ENCODE results near the gene NOL9.

The NOL9 gene

DNA sequence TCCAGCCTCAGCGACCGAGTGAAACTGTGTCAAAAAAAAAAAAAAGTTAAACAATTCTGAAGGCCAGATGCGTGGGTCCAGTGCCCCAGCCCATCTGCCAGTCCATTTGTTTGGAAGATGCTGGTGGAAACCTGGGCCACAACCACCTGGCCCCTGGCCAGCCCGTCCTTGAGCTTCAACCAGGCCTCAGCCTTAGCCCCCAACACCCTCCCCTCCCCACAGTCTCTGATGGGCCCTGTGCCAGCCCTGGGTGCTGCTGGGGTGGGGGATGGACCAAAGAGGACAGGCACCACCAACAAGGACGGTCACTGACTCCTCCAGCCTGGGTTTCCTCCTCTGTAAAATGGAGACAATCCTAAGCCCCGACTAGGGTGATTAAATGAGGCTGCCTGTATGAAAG lies 43.3 kb downstream of the NOL9 start:
- DNase-seq: no peak
- H3K9me3 ChIP-seq (ENCODE audit: control insufficient read depth, low read length): no peaks in the 10 kb centered on the region
- H4K91ac ChIP-seq (ENCODE audit: low read length): no peak overlapping the region
- H3K23ac ChIP-seq (ENCODE audit: low read length in 2 of 2): no peak overlapping the region
- H2BK15ac ChIP-seq (ENCODE audit: low read depth, poor library complexity, severe bottlenecking): no peak overlapping the region
- no peak overlapping the region for H3K27ac ChIP-seq (ENCODE audit: low read length, poor library complexity, severe bottlenecking)
- no peak overlapping the region for H3K9ac ChIP-seq (ENCODE audit: low read length)
- H3K4me2 ChIP-seq (ENCODE audit: low read length, poor library complexity, severe bottlenecking): no peak overlapping the region
- no peak overlapping the region for H2BK120ac ChIP-seq (ENCODE audit: low read depth, low read length)
- H3K27me3 ChIP-seq (ENCODE audit: control insufficient read depth in 1 of 2, insufficient read depth in 1 of 2, low read length in 2 of 2): peaks cover 0 to 22% of the 10 kb centered on the region in 2 experiments
- H4K8ac ChIP-seq (ENCODE audit: low read length): no peak overlapping the region
- H2BK12ac ChIP-seq (ENCODE audit: low read length in 2 of 2): no peak overlapping the region
- 77% methylated on average over 5 of the region's 6 CpGs for WGBS
- peaks cover 10% of the 10 kb centered on the region for H3K4me1 ChIP-seq (ENCODE audit: control insufficient read depth, insufficient read depth, low read depth, low read length)
- H2AK5ac ChIP-seq (ENCODE audit: low read length, severe bottlenecking): no peak overlapping the region
- no peak overlapping the region for H3K14ac ChIP-seq (ENCODE audit: low read length in 2 of 2)
- H2AFZ ChIP-seq (ENCODE audit: low read depth, low read length): no peak overlapping the region
- H3K4ac ChIP-seq (ENCODE audit: low read depth in 1 of 2, low read length in 2 of 2): no peak overlapping the region
- H3K4me3 ChIP-seq (ENCODE audit: insufficient read depth in 1 of 2, low read depth in 1 of 2, low read length in 2 of 2): no peak overlapping the region
- H2BK5ac ChIP-seq (ENCODE audit: low read depth, low read length, poor library complexity, severe bottlenecking): no peak overlapping the region
- H3K36me3 ChIP-seq (ENCODE audit: control insufficient read depth in 1 of 2, insufficient read depth in 2 of 2, low read depth in 1 of 2, low read length in 2 of 2): no peaks in the 10 kb centered on the region
- H3K18ac ChIP-seq (ENCODE audit: low read depth in 1 of 2, low read length in 2 of 2): no peak overlapping the region
- H3K79me1 ChIP-seq (replicated peaks; ENCODE audit: low read length, poor library complexity, severe bottlenecking): no peaks in the 10 kb centered on the region

DNA sequence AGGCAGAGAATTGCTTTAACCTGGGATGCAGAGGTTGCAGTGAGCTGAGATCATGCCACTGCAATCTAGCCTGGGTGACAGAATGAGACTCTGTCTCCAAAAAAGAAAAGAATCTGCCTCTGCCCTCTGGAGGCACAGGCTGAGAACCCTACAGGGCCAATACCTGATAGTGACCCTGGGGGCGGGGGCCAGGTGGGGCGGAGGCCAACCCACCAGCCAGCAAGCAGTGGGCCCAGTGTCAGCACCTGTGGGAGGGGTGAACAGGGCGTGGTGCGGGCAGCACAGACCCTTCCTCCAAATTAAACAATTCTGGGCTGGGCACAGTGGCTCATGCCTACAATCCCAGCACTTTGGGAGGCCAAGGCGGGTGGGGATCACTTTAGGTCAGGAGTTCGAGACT lies 43.8 kb downstream of the NOL9 start:
- H3K79me1 ChIP-seq (replicated peaks; ENCODE audit: low read length, poor library complexity, severe bottlenecking): no peaks in the 10 kb centered on the region
- H3K4ac ChIP-seq (ENCODE audit: low read depth in 1 of 2, low read length in 2 of 2): no peak overlapping the region
- no peak overlapping the region for H2BK15ac ChIP-seq (ENCODE audit: low read depth, poor library complexity, severe bottlenecking)
- H2BK5ac ChIP-seq (ENCODE audit: low read depth, low read length, poor library complexity, severe bottlenecking): no peak overlapping the region
- no peak overlapping the region for H3K4me3 ChIP-seq (ENCODE audit: insufficient read depth in 1 of 2, low read depth in 1 of 2, low read length in 2 of 2)
- no peak overlapping the region for H3K27ac ChIP-seq (ENCODE audit: low read length, poor library complexity, severe bottlenecking)
- no peak overlapping the region for H3K23ac ChIP-seq (ENCODE audit: low read length in 2 of 2)
- H2AFZ ChIP-seq (ENCODE audit: low read depth, low read length): no peak overlapping the region
- H3K14ac ChIP-seq (ENCODE audit: low read length in 2 of 2): no peak overlapping the region
- H3K27me3 ChIP-seq (ENCODE audit: control insufficient read depth in 1 of 2, insufficient read depth in 1 of 2, low read length in 2 of 2): peaks cover 0 to 25% of the 10 kb centered on the region in 2 experiments
- DNase-seq: no peak
- H2AK5ac ChIP-seq (ENCODE audit: low read length, severe bottlenecking): no peak overlapping the region
- H3K4me2 ChIP-seq (ENCODE audit: low read length, poor library complexity, severe bottlenecking): no peak overlapping the region
- H2BK12ac ChIP-seq (ENCODE audit: low read length in 2 of 2): no peak overlapping the region
- no peak overlapping the region for H2BK120ac ChIP-seq (ENCODE audit: low read depth, low read length)
- peaks cover 8% of the 10 kb centered on the region for H3K4me1 ChIP-seq (ENCODE audit: control insufficient read depth, insufficient read depth, low read depth, low read length)
- H3K9me3 ChIP-seq (ENCODE audit: control insufficient read depth, low read length): no peaks in the 10 kb centered on the region
- no peak overlapping the region for H3K18ac ChIP-seq (ENCODE audit: low read depth in 1 of 2, low read length in 2 of 2)
- H4K91ac ChIP-seq (ENCODE audit: low read length): no peak overlapping the region
- no peaks in the 10 kb centered on the region for H3K36me3 ChIP-seq (ENCODE audit: control insufficient read depth in 1 of 2, insufficient read depth in 2 of 2, low read depth in 1 of 2, low read length in 2 of 2)
- WGBS: 95% methylated on average over 5 of the region's 6 CpGs
- H4K8ac ChIP-seq (ENCODE audit: low read length): no peak overlapping the region
- no peak overlapping the region for H3K9ac ChIP-seq (ENCODE audit: low read length)

DNA sequence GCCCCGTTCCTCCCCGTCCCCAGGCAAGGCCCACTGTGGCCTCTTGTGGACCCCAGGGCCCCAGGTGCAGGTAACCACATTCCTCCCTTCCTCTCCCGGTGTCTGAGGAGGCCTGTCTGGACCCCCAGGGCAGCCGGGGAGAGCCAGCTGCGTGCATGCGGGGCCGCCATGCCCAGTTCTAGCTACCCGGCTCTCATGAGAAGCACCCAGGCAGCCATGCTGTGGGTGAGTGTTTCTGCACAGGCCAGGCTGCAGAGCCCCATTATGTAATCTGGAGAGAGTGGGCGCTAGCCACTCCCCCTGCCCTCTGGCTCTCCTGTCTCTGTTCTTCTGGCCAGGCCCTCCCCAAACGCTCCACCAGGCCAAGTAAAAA lies 44.4 kb downstream of the NOL9 start:
- Histone ChIP-seq H2BK15ac (ENCODE audit: low read depth, poor library complexity, severe bottlenecking) (no peak overlapping the region), H3K36me3 (ENCODE audit: control insufficient read depth in 1 of 2, insufficient read depth in 2 of 2, low read depth in 1 of 2, low read length in 2 of 2) (no peaks in the 10 kb centered on the region), H2BK120ac (ENCODE audit: low read depth, low read length) (no peak overlapping the region), H3K23ac (ENCODE audit: low read length in 2 of 2) (no peak overlapping the region), H3K4me2 (ENCODE audit: low read length, poor library complexity, severe bottlenecking) (no peak overlapping the region), H4K91ac (ENCODE audit: low read length) (no peak overlapping the region), H3K14ac (ENCODE audit: low read length in 2 of 2) (no peak overlapping the region), H2AK5ac (ENCODE audit: low read length, severe bottlenecking) (no peak overlapping the region), H2BK5ac (ENCODE audit: low read depth, low read length, poor library complexity, severe bottlenecking) (no peak overlapping the region), H3K27ac (ENCODE audit: low read length, poor library complexity, severe bottlenecking) (no peak overlapping the region), H2BK12ac (ENCODE audit: low read length in 2 of 2) (no peak overlapping the region), H3K4me1 (ENCODE audit: control insufficient read depth, insufficient read depth, low read depth, low read length) (peaks cover 8% of the 10 kb centered on the region), H4K8ac (ENCODE audit: low read length) (no peak overlapping the region), H3K4me3 (ENCODE audit: insufficient read depth in 1 of 2, low read depth in 1 of 2, low read length in 2 of 2) (no peak overlapping the region), H3K9me3 (ENCODE audit: control insufficient read depth, low read length) (no peaks in the 10 kb centered on the region), H2AFZ (ENCODE audit: low read depth, low read length) (no peak overlapping the region), H3K9ac (ENCODE audit: low read length) (no peak overlapping the region), H3K79me1 (replicated peaks; ENCODE audit: low read length, poor library complexity, severe bottlenecking) (no peaks in the 10 kb centered on the region), H3K4ac (ENCODE audit: low read depth in 1 of 2, low read length in 2 of 2) (no peak overlapping the region), H3K18ac (ENCODE audit: low read depth in 1 of 2, low read length in 2 of 2) (no peak overlapping the region), H3K27me3 (ENCODE audit: control insufficient read depth in 1 of 2, insufficient read depth in 1 of 2, low read length in 2 of 2) (peaks cover 0 to 30% of the 10 kb centered on the region in 2 experiments)
- DNase-seq: no peak
- WGBS: 89% methylated on average over 10 of the region's 10 CpGs

DNA sequence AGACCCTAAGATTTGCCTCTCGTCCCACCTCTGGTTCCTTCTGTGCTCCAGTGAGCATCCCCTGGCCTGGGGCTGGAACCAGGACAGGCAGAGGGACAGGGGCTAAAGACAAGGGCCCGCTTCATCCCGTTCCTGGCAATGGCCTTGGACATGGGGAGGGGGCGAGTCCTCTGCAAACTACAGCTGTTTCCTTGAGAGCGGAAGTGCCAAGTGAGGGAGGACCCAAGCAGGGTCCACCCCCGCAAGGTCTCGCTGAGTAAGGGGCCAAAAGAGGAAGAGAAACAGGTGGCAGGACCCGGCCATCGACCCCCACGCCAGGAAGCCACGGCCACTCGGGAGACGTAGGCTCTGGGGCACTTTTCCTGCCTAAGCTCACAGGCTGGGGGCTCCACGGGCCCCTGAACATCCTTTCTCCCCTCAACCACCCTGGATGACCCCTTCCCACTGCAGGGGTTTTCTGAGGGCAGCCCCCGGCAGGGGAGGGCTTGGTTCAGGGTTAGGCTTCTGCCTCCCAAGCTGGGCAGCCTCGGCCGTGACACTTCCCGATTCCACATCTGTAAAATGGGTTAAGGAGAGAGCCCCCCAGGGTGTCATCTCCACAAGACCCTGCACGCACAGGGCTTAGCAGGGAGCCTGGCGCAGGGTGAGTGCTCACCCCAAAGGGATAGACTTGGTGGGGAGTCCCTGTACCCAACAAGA lies 44.9 kb downstream of the NOL9 start:
- Histone ChIP-seq H3K79me1 (replicated peaks; ENCODE audit: low read length, poor library complexity, severe bottlenecking) (no peaks in the 10 kb centered on the region), H4K91ac (ENCODE audit: low read length) (no peak overlapping the region), H3K4me3 (ENCODE audit: insufficient read depth in 1 of 2, low read depth in 1 of 2, low read length in 2 of 2) (no peak overlapping the region), H2BK12ac (ENCODE audit: low read length in 2 of 2) (no peak overlapping the region), H2BK120ac (ENCODE audit: low read depth, low read length) (no peak overlapping the region), H3K14ac (ENCODE audit: low read length in 2 of 2) (no peak overlapping the region), H2AK5ac (ENCODE audit: low read length, severe bottlenecking) (no peak overlapping the region), H3K18ac (ENCODE audit: low read depth in 1 of 2, low read length in 2 of 2) (no peak overlapping the region), H3K27me3 (ENCODE audit: control insufficient read depth in 1 of 2, insufficient read depth in 1 of 2, low read length in 2 of 2) (peaks cover 0 to 30% of the 10 kb centered on the region in 2 experiments), H3K23ac (ENCODE audit: low read length in 2 of 2) (no peak overlapping the region), H3K9ac (ENCODE audit: low read length) (no peak overlapping the region), H3K27ac (ENCODE audit: low read length, poor library complexity, severe bottlenecking) (no peak overlapping the region), H4K8ac (ENCODE audit: low read length) (no peak overlapping the region), H2BK5ac (ENCODE audit: low read depth, low read length, poor library complexity, severe bottlenecking) (no peak overlapping the region), H2BK15ac (ENCODE audit: low read depth, poor library complexity, severe bottlenecking) (no peak overlapping the region), H3K4me2 (ENCODE audit: low read length, poor library complexity, severe bottlenecking) (no peak overlapping the region), H3K4me1 (ENCODE audit: control insufficient read depth, insufficient read depth, low read depth, low read length) (peaks cover 8% of the 10 kb centered on the region), H3K9me3 (ENCODE audit: control insufficient read depth, low read length) (no peaks in the 10 kb centered on the region), H3K36me3 (ENCODE audit: control insufficient read depth in 1 of 2, insufficient read depth in 2 of 2, low read depth in 1 of 2, low read length in 2 of 2) (no peaks in the 10 kb centered on the region), H2AFZ (ENCODE audit: low read depth, low read length) (no peak overlapping the region), H3K4ac (ENCODE audit: low read depth in 1 of 2, low read length in 2 of 2) (no peak overlapping the region)
- no peak for DNase-seq
- 80% methylated on average over 20 of the region's 20 CpGs for WGBS
